IPS-18c (cell line): Measurements from ENCODE around the gene LDLRAD1.
"Not testable (repeated sequence)": the region's sequence is repeated elsewhere in the genome, so short reads cannot be mapped to it uniquely, and the experiment has no call there.

ENCODE experiments used
- H3K4me3 ChIP-seq: 2 replicates; pipeline ENCODE4 v1.7.0; 2013; ENCODE audit warnings: low read depth, mild to moderate bottlenecking, low read length, moderate library complexity; ENCODE audit not compliant: insufficient read depth
- H3K9me3 ChIP-seq: one replicate; pipeline ENCODE4 v1.6.1; 2013; ENCODE audit warnings: mild to moderate bottlenecking, low read length, moderate library complexity; ENCODE audit not compliant: control insufficient read depth, insufficient read depth

LDLRAD1 gene

GRCh38 chr1:53971718-53972117 lies 46.3 kb downstream of the LDLRAD1 start:
- Histone ChIP-seq H3K4me3 (no peak overlapping the region), H3K9me3 (no peaks in the 10 kb centered on the region)

- H3K4me3 ChIP-seq, H3K9me3 ChIP-seq: not testable (repeated sequence)
Observed at GRCh38 chr1:53969323-53969722, 48.7 kb downstream of the LDLRAD1 start.

- Histone ChIP-seq H3K9me3 (no peaks in the 10 kb centered on the region), H3K4me3 (no peak overlapping the region)
Observed at GRCh38 chr1:53968125-53968513, 49.9 kb downstream of the LDLRAD1 start.

GRCh38 chr1:53967409-53968124 lies 50.4 kb downstream of the LDLRAD1 start:
- Histone ChIP-seq H3K9me3 (no peaks in the 10 kb centered on the region), H3K4me3 (no peak overlapping the region)

- Histone ChIP-seq H3K4me3 (no peak overlapping the region), H3K9me3 (no peaks in the 10 kb centered on the region)
Observed at GRCh38 chr1:53966794-53967193, 51.2 kb downstream of the LDLRAD1 start.

GRCh38 chr1:53964109-53964508 lies 53.9 kb downstream of the LDLRAD1 start:
- H3K9me3 ChIP-seq = no peaks in the 10 kb centered on the region
- H3K4me3 ChIP-seq = no peak overlapping the region

GRCh38 chr1:53963460-53963859 lies 54.5 kb downstream of the LDLRAD1 start:
- H3K9me3 ChIP-seq = no peaks in the 10 kb centered on the region
- H3K4me3 ChIP-seq = no peak overlapping the region

GRCh38 chr1:53962395-53962794 lies 55.6 kb downstream of the LDLRAD1 start:
- Histone ChIP-seq H3K9me3 (no peaks in the 10 kb centered on the region), H3K4me3 (no peak overlapping the region)

- Histone ChIP-seq H3K4me3 (no peak overlapping the region), H3K9me3 (no peaks in the 10 kb centered on the region)
Observed at GRCh38 chr1:53959664-53960250, 58.2 kb downstream of the LDLRAD1 start.
